ENCODE data around the gene SEC31A. TPM values are rescaled to one million over a fixed set of nuclear protein-coding genes. Genes with fewer than 3 reads are reported as not detected.
A peak's percentile ranks its signal among the peaks of the same experiment; 100 is the strongest.
"Not testable (repeated sequence)": the region's sequence is repeated elsewhere in the genome, so short reads cannot be mapped to it uniquely, and the experiment has no call there.

The SEC31A gene, protein sequence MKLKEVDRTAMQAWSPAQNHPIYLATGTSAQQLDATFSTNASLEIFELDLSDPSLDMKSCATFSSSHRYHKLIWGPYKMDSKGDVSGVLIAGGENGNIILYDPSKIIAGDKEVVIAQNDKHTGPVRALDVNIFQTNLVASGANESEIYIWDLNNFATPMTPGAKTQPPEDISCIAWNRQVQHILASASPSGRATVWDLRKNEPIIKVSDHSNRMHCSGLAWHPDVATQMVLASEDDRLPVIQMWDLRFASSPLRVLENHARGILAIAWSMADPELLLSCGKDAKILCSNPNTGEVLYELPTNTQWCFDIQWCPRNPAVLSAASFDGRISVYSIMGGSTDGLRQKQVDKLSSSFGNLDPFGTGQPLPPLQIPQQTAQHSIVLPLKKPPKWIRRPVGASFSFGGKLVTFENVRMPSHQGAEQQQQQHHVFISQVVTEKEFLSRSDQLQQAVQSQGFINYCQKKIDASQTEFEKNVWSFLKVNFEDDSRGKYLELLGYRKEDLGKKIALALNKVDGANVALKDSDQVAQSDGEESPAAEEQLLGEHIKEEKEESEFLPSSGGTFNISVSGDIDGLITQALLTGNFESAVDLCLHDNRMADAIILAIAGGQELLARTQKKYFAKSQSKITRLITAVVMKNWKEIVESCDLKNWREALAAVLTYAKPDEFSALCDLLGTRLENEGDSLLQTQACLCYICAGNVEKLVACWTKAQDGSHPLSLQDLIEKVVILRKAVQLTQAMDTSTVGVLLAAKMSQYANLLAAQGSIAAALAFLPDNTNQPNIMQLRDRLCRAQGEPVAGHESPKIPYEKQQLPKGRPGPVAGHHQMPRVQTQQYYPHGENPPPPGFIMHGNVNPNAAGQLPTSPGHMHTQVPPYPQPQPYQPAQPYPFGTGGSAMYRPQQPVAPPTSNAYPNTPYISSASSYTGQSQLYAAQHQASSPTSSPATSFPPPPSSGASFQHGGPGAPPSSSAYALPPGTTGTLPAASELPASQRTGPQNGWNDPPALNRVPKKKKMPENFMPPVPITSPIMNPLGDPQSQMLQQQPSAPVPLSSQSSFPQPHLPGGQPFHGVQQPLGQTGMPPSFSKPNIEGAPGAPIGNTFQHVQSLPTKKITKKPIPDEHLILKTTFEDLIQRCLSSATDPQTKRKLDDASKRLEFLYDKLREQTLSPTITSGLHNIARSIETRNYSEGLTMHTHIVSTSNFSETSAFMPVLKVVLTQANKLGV
- 100 to 1,000 TPM in 1 of 2 experiments, 10 to 100 TPM in 1; 80.3 to 124 TPM for total RNA-seq

DNA sequence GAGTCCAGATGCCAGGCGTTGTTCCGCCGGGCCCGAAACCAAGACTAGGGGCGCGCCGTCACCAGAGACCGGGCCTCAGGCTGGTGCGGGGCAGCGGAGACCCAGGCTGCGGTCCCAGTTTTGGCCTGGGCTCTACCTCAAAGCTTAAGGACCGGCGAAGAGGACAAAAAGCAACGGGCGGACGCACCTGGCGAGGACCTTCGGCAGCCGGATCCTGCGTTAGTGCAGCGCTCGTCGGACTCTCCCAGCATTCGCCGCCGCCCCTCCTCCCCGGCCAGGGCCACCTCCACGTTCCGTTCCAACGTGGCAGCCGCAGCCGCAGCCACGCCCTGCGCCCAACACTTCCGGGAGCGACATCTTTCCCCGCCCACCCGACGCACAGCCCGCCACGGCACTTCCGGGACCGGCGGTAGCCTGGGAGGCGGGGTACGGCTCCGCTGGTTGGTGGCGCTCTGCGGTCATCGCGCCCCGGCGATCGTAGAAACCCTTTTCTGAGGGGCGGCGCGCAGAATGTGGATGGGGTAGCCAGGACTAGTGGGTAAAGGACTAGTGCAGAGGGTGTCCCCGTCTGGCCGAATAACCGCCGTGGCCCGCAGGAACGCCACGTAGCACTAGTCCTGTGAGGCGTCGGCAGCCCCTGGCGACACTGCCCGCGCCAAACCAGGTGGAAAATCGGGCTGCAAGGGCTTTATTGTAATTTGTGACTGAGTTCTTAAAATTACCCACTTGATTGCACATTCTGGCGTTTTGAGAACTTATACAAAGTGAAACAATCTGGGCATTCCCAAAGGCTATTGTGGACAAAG, at the start of gene SEC31A:
Gene SEC31A, minus strand, starts transcription at position 253 of the 806 bp plus-strand sequence. CDS start 9,217 bp downstream, outside the sequence.
- Mint-ChIP-seq H3K27ac (peak within 1 kb of the TSS; percentile 89), H3K27me3 (no peaks in the 10 kb centered on the region), H3K36me3 (ENCODE audit: low read depth) (peaks cover 29% of the 10 kb centered on the region), H3K9me3 (ENCODE audit: low read depth) (no peaks in the 10 kb centered on the region), H3K4me1 (peaks cover 42% of the 10 kb centered on the region), H3K4me3 (peak within 1 kb of the TSS; percentile 81)
- ChIA-PET POLR2A (interaction anchor here (0.6 to 1.6 kb wide), 2 partner anchors 9 to 456 kb away, joined by 5 to 8 read pairs; partner anchors contain the start of gene THAP9), CTCF (interaction anchor here (1.4 kb wide), 1 partner anchor 9 kb away, joined by 8 read pairs; the partner anchor contains the start of gene THAP9)
- intact Hi-C loops (cut with DNase I, micrococcal nuclease) = loop anchor here (1.0 to 5.0 kb wide), 10 partner anchors 9 to 517 kb away; partner anchors contain the start of genes THAP9 (in 2 of the 2), COPS4 (in 1 of the 2), COQ2 (in 1 of the 2) and ENOPH1 (in 1 of the 2)
- peak; percentile 94 for ATAC-seq
- DNase-seq = peak; percentile 99

DNA sequence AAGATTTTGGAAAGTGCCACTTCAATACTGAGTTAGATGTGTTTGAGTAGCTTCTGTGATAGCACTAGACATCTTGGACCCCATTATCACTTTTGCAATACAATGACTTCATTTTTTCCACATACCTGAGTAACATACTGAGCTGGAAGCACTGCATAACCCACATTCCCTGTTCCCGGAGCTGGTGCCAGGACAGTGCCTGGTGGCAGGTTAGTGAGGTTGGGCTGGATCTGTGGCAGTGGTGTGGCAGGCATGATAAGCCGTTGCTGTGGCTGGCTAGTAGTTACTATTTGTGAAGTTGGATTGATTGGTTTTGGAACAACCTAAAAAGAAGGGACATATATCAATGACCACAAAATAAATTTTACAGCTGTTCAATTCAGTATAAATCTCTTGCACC, 48.5 kb upstream of the SEC31A start:
- Mint-ChIP-seq H3K4me1 (no peaks in the 10 kb centered on the region), H3K9me3 (ENCODE audit: low read depth) (no peaks in the 10 kb centered on the region), H3K36me3 (ENCODE audit: low read depth) (peaks cover 42% of the 10 kb centered on the region), H3K27me3 (no peaks in the 10 kb centered on the region), H3K4me3 (no peak overlapping the region), H3K27ac (no peak overlapping the region)
- intact Hi-C loops (cut with DNase I, micrococcal nuclease) = no loop called here
- ATAC-seq = no peak
- ChIA-PET POLR2A (interaction anchor here (0.7 kb wide), 1 partner anchor 39 kb away, joined by 3 read pairs; the partner anchor contains the start of gene THAP9), CTCF (no interaction called here)
- no peak for DNase-seq

DNA sequence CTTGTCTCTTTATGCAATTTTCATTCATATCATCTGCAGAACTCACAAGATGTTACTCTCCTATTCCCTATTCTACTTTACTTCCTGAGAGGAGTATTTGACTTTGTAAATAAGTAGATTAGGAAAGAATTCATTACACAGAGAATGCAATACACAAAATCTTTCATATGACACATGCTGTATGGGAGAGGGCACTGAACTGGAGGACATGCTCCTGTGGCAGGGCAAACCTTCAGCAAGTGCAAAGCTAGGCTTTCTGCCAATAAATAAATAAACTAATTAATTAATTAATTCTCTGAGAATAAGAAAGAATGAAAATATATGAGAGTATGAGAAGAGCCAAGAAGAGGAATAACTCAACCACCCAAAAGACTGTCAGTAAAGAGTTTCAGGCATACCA, 43.5 kb upstream of the SEC31A start:
- no peak overlapping the region for H3K4me3 Mint-ChIP-seq
- no peak overlapping the region for H3K27ac Mint-ChIP-seq
- POLR2A ChIA-PET = interaction anchor here (0.7 kb wide), 1 partner anchor 22 kb away, joined by 3 read pairs; no protein-coding TSS in a partner anchor
- no peaks in the 10 kb centered on the region for H3K4me1 Mint-ChIP-seq
- H3K9me3 Mint-ChIP-seq (ENCODE audit: low read depth) = no peaks in the 10 kb centered on the region
- DNase-seq = no peak
- H3K27me3 Mint-ChIP-seq = no peaks in the 10 kb centered on the region
- CTCF ChIA-PET = no interaction called here
- peaks cover 44% of the 10 kb centered on the region for H3K36me3 Mint-ChIP-seq (ENCODE audit: low read depth)
- ATAC-seq = no peak
- intact Hi-C loops (cut with DNase I, micrococcal nuclease) = no loop called here

DNA sequence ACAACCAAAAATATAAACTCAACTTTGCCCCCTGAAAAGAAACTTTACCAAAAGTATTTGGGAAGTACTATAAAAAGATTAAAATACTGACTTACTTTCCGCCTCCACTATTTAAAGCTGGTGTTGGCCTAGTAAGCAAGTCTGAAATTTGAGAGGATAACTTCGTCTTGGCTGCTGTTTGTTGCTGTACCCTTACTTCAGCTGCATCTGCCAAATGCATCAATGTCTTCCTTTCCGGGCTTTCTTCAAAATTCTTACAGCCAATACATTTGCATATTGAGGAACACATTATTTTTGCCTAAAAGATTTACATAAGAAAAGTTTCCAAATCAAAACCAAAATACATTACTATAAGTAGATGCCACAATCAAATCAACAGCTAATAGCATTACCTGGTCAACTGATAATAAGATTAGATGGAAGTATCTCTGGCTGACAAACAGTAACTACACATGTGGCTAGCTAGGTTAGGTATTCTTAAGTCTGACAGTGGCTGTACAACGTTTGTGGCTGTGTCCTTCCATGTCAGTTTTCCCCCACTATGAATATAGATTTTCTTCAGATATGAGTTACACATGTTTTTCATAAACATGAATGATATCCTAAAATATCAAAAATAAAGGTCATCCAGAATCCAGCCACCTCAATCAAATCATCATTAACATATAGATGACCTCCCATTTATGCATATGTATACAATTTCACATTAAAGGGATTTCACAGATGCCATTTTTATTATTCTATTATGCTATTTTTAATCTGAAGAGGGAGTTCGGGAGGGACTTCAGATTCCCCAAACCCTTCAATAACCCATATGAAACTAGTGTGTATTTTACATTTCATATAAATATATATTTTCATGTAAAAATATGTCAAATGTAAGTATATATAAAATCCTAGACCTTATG, 40.1 kb upstream of the SEC31A start:
- ChIA-PET POLR2A (no interaction called here), CTCF (interaction anchor here (1.2 kb wide), 1 partner anchor 79 kb away, joined by 5 read pairs; no protein-coding TSS in a partner anchor)
- intact Hi-C loops (cut with DNase I, micrococcal nuclease) = no loop called here

DNA sequence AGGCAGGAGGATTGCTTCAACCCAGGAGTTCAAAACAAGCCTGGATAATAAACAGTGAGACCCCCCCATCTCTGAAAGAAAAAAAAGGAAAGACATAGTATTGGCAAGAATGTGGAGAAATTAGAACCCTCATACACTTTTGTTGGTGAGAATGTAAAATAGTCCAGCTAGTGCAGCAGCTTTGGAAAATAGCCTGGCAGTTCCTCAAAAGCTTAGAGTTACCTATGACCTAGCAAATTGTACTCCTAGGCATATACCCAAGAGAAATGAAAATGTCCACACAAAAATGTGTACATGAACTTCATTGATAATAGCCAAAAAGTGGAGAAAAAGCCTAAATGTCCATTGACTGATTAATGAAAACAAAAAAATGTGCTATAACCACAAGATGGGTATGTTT, 30.8 kb upstream of the SEC31A start:
- no peak for ATAC-seq
- Mint-ChIP-seq H3K27ac (no peak overlapping the region), H3K4me1 (no peaks in the 10 kb centered on the region), H3K4me3 (no peak overlapping the region), H3K9me3 (ENCODE audit: low read depth) (no peaks in the 10 kb centered on the region), H3K36me3 (ENCODE audit: low read depth) (peaks cover 3% of the 10 kb centered on the region), H3K27me3 (no peaks in the 10 kb centered on the region)
- intact Hi-C loops (cut with DNase I, micrococcal nuclease) = no loop called here
- POLR2A ChIA-PET = no interaction called here
- DNase-seq = no peak
- CTCF ChIA-PET = no interaction called here

More for the DNA sequence above, 40.1 kb upstream of the SEC31A start:
- DNase-seq = no peak
- Mint-ChIP-seq H3K27ac (no peak overlapping the region), H3K27me3 (no peaks in the 10 kb centered on the region), H3K4me3 (no peak overlapping the region), H3K4me1 (no peaks in the 10 kb centered on the region), H3K36me3 (ENCODE audit: low read depth) (peaks cover 40% of the 10 kb centered on the region), H3K9me3 (ENCODE audit: low read depth) (no peaks in the 10 kb centered on the region)
- ATAC-seq = no peak

DNA sequence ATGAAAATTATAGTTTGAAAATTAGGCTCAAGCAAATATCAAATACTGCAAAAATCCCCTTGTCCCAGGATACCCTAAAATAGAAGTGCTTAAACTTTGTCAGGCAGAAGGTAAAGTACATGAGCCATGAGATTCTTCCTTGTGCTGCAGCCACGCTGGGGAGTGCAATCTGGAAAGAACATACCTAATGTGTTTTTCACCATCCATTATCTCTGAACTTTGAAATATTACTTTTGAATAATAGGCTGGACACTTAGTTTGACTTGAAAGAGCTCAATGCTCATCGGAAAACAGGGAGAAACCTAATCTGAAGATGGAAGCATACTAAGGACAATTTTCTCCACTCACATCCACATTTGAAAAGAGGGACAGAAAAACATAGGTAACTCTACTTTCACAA, 28.4 kb upstream of the SEC31A start:
- ChIA-PET POLR2A (no interaction called here), CTCF (interaction anchor here (0.6 to 1.4 kb wide), 2 partner anchors 92 to 334 kb away, joined by 3 to 4 read pairs; partner anchors contain the start of gene LIN54)
- H3K27me3 Mint-ChIP-seq = no peaks in the 10 kb centered on the region
- ATAC-seq (no peak), DNase-seq (no peak)
- peaks cover 2% of the 10 kb centered on the region for H3K36me3 Mint-ChIP-seq (ENCODE audit: low read depth)
- H3K27ac Mint-ChIP-seq = no peak overlapping the region
- intact Hi-C loops (cut with DNase I, micrococcal nuclease) = no loop called here
- H3K9me3 Mint-ChIP-seq (ENCODE audit: low read depth) = no peaks in the 10 kb centered on the region
- no peak overlapping the region for H3K4me3 Mint-ChIP-seq
- H3K4me1 Mint-ChIP-seq = no peaks in the 10 kb centered on the region

DNA sequence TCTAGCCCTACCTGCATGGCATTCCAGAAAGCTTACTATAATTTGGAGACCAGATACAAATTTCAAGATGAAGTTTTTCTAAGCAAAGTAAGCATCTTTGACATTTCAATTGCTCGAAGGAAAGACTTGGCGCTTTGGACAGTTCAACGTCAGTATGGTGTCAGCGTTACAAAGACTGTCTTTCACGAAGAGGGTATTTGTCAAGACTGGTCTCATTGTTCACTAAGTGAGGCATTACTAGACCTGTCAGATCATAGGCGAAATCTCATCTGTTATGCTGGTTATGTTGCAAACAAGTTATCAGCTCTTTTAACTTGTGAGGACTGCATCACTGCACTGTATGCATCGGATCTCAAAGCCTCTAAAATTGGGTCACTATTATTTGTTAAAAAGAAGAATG, 27.1 kb upstream of the SEC31A start:
- intact Hi-C loops (cut with DNase I, micrococcal nuclease) = no loop called here
- DNase-seq = no peak
- ATAC-seq = no peak
- ChIA-PET CTCF (interaction anchor here (0.9 to 1.4 kb wide), 2 partner anchors 75 to 336 kb away, joined by 3 read pairs; no protein-coding TSS in a partner anchor), POLR2A (no interaction called here)
- Mint-ChIP-seq H3K27me3 (no peaks in the 10 kb centered on the region), H3K9me3 (ENCODE audit: low read depth) (no peaks in the 10 kb centered on the region), H3K27ac (no peak overlapping the region), H3K4me3 (no peak overlapping the region), H3K36me3 (ENCODE audit: low read depth) (peaks cover 2% of the 10 kb centered on the region), H3K4me1 (no peaks in the 10 kb centered on the region)

DNA sequence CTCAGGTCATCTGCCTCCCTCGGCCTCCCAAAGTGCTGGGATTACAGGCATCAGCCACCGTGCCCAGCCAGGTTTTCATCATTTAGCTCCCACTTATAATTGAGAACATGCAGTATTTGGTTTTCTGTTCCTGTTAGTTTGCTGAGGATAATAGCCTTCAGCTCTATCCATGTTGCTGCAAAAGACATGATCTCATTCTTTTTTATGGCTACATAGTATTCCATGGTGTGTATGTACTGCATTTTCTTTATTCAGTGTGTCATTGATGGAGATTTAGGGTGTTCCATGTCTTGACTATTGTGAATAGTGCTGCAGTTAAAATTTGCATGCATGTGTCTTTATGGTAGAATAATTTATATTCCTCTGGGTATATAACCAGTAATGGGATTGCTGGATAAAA, 23.0 kb upstream of the SEC31A start:
- H3K4me3 Mint-ChIP-seq; H3K27me3 Mint-ChIP-seq; POLR2A ChIA-PET; ATAC-seq; H3K36me3 Mint-ChIP-seq (ENCODE audit: low read depth); H3K4me1 Mint-ChIP-seq; H3K27ac Mint-ChIP-seq; DNase-seq; intact Hi-C loops (cut with DNase I, micrococcal nuclease); H3K9me3 Mint-ChIP-seq (ENCODE audit: low read depth): not testable (repeated sequence)
- CTCF ChIA-PET = interaction anchor here (0.6 to 0.7 kb wide), 2 partner anchors 58 to 97 kb away, joined by 3 read pairs; partner anchors contain the start of gene LIN54

DNA sequence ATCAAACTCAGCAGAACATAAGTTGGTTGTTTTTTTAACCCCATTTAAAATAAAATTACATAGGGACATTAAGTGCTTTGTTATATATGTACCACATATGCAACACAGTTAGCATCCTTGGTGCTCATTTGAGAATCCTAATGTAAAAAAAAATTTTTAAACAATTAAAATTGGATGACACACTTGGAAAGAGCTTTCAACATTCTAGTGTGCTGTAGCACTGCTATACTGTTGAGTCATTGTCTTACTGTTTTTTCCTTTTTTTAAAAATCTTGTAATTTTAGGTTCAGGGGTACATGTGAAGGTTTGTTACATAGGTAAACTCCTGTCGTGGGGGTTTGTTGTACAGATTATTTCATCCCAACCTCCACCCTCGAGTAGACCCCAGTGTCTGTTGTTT, 22.4 kb upstream of the SEC31A start:
- H3K4me1 Mint-ChIP-seq = no peaks in the 10 kb centered on the region
- H3K36me3 Mint-ChIP-seq (ENCODE audit: low read depth) = peaks cover 8% of the 10 kb centered on the region
- ATAC-seq (no peak), DNase-seq (no peak)
- ChIA-PET POLR2A (no interaction called here), CTCF (no interaction called here)
- H3K27ac Mint-ChIP-seq = no peak overlapping the region
- intact Hi-C loops (cut with DNase I, micrococcal nuclease) = no loop called here
- H3K4me3 Mint-ChIP-seq = no peak overlapping the region
- no peaks in the 10 kb centered on the region for H3K27me3 Mint-ChIP-seq
- H3K9me3 Mint-ChIP-seq (ENCODE audit: low read depth) = no peaks in the 10 kb centered on the region

DNA sequence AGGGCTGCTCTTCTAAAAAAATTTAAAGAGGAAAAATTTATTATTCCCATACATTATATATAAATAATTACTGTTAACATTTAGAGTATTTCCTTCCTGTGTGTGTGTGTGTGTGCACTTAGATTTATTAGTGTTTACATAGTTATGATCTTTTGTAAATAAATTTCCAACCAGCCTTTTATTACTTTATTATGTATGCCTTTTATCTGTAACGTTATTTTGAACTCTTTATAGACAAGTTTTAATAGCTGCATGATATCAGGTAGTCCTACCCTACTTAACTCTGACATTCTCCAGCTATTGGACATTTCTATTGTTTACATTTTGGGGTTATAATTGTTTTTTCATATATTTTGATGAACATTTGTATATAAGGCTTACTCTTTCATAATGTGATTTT, 18.4 kb upstream of the SEC31A start:
- POLR2A ChIA-PET = no interaction called here

More for the DNA sequence above, 18.4 kb upstream of the SEC31A start:
- peaks cover 11% of the 10 kb centered on the region for H3K36me3 Mint-ChIP-seq (ENCODE audit: low read depth)
- H3K27me3 Mint-ChIP-seq = no peaks in the 10 kb centered on the region
- H3K4me1 Mint-ChIP-seq = peaks cover 18% of the 10 kb centered on the region
- no peak for DNase-seq
- intact Hi-C loops (cut with DNase I, micrococcal nuclease) = loop anchor here (5.0 to 10.0 kb wide), 3 partner anchors 308 to 575 kb away; partner anchors contain the start of gene ABRAXAS1 (in 1 of the 2)
- no peak for ATAC-seq
- CTCF ChIA-PET = no interaction called here
- H3K27ac Mint-ChIP-seq = no peak overlapping the region
- no peak overlapping the region for H3K4me3 Mint-ChIP-seq
- H3K9me3 Mint-ChIP-seq (ENCODE audit: low read depth) = no peaks in the 10 kb centered on the region
